Measurements from ENCODE around the gene RIN1.

RIN1 gene

GRCh38 chr11:66340596-66341501 lies 4.6 kb upstream of the RIN1 start:
- H3K4me3 ChIP-seq (ENCODE audit: low read depth, low read length): no peak overlapping the region
- no peak for DNase-seq (ENCODE audit: low read depth)
- TF ChIP-seq CTCF (conservative IDR thresholded peaks at IDR 0.05; ENCODE audit: low read depth, low read length): no peak

- no peak for TF ChIP-seq CTCF (conservative IDR thresholded peaks at IDR 0.05; ENCODE audit: low read depth, low read length)
- no peak for DNase-seq (ENCODE audit: low read depth)
- H3K4me3 ChIP-seq (ENCODE audit: low read depth, low read length): no peak overlapping the region
Observed at GRCh38 chr11:66339686-66340483, 3.7 kb upstream of the RIN1 start.

GRCh38 chr11:66339162-66339675 lies 3.0 kb upstream of the RIN1 start:
- H3K4me3 ChIP-seq (ENCODE audit: low read depth, low read length): no peak overlapping the region
- no peak for DNase-seq (ENCODE audit: low read depth)
- TF ChIP-seq CTCF (conservative IDR thresholded peaks at IDR 0.05; ENCODE audit: low read depth, low read length): no peak

- no peak for DNase-seq (ENCODE audit: low read depth)
- H3K4me3 ChIP-seq (ENCODE audit: low read depth, low read length): no peak overlapping the region
- TF ChIP-seq CTCF (conservative IDR thresholded peaks at IDR 0.05; ENCODE audit: low read depth, low read length): no peak
Observed at GRCh38 chr11:66338276-66339161, 2.3 kb upstream of the RIN1 start.

- peak; percentile 69 for DNase-seq (ENCODE audit: low read depth)
- peak; percentile 16 for TF ChIP-seq CTCF (conservative IDR thresholded peaks at IDR 0.05; ENCODE audit: low read depth, low read length)
- peak overlapping the region; percentile 18 for H3K4me3 ChIP-seq (ENCODE audit: low read depth, low read length)
Observed at GRCh38 chr11:66337103-66337899, 1.1 kb upstream of the RIN1 start.

All from choroid plexus epithelial cell (primary cell).